ENCODE measurements around the gene SNAPC2.
A peak's percentile ranks its signal among the peaks of the same experiment; 100 is the strongest.

Gene SNAPC2

GRCh38 chr19:7919610-7920518, at the start of gene SNAPC2:
Gene SNAPC2, plus strand, starts transcription at chr19:7920338. Its CDS starts 29 bp downstream, at chr19:7920367.
- peak; percentile 98 for DNase-seq

GRCh38 chr19:7870571-7871436, 49.3 kb upstream of the SNAPC2 start:
- peak; percentile 82 for DNase-seq

- peak; percentile 93 for DNase-seq
Observed at GRCh38 chr19:7871437-7872305, 48.5 kb upstream of the SNAPC2 start.

- no peak for DNase-seq
Observed at GRCh38 chr19:7872306-7873204, 47.6 kb upstream of the SNAPC2 start.

- no peak for DNase-seq
Observed at GRCh38 chr19:7873304-7874075, 46.6 kb upstream of the SNAPC2 start.

GRCh38 chr19:7874076-7874896, 45.9 kb upstream of the SNAPC2 start, which contains the start of gene PRR36:
Gene PRR36, minus strand, starts transcription at chr19:7874390. Its CDS starts 701 bp downstream, at chr19:7873689.
- DNase-seq: peak; percentile 52

- DNase-seq: no peak
Observed at GRCh38 chr19:7874897-7875273, 45.3 kb upstream of the SNAPC2 start.

- DNase-seq: no peak
Observed at GRCh38 chr19:7877249-7877836, 42.8 kb upstream of the SNAPC2 start.

GRCh38 chr19:7879111-7879807, 40.9 kb upstream of the SNAPC2 start:
- no peak for DNase-seq

- DNase-seq: no peak
Observed at GRCh38 chr19:7879836-7880235, 40.3 kb upstream of the SNAPC2 start.

- no peak for DNase-seq
Observed at GRCh38 chr19:7881910-7882309, 38.2 kb upstream of the SNAPC2 start.

- DNase-seq: no peak
Observed at GRCh38 chr19:7883105-7883504, 37.0 kb upstream of the SNAPC2 start.

GRCh38 chr19:7883796-7884570, 36.2 kb upstream of the SNAPC2 start:
- no peak for DNase-seq

GRCh38 chr19:7885818-7886217, 34.3 kb upstream of the SNAPC2 start:
- DNase-seq: no peak

- DNase-seq: no peak
Observed at GRCh38 chr19:7887408-7888144, 32.6 kb upstream of the SNAPC2 start.

GRCh38 chr19:7888145-7888825, 31.9 kb upstream of the SNAPC2 start, which contains the start of gene LRRC8E:
Gene LRRC8E, plus strand, starts transcription at chr19:7888510. Its CDS starts 7,094 bp downstream, at chr19:7895604.
- no peak for DNase-seq
